Right lobe of liver (tissue), 4 donors: ENCODE data around the gene TRIP12.

ENCODE experiments used
- POLR2A ChIP-seq: fragments of 450-650 bp; IDR thresholded peaks from one replicate; pipeline ENCODE4 v1.6.1; 2017; ENCODE audit warnings: antibody characterized with exemption, mild to moderate bottlenecking
- TF ChIP-seq, protein P1 (sequence below), 4 donors: fragments of 200-600 bp in 3 of 4; fragments of 450-650 bp in 1 of 4; IDR thresholded peaks; one replicate each; pipeline versions ENCODE4 v1.5.1 to v1.8.0; 2016 to 2022; ENCODE audit warnings: antibody characterized with exemption in 4 of 4, mild to moderate bottlenecking in 2 of 4
- donor health status: DM: no; HTN: no; CAD: no.
- donor health status: DM: no; HTN: no; CAD: no.
- donor health status: DM: no; HTN: yes; CAD: no.

- no peak for TF ChIP-seq POLR2A
- TF ChIP-seq, protein P1, sequence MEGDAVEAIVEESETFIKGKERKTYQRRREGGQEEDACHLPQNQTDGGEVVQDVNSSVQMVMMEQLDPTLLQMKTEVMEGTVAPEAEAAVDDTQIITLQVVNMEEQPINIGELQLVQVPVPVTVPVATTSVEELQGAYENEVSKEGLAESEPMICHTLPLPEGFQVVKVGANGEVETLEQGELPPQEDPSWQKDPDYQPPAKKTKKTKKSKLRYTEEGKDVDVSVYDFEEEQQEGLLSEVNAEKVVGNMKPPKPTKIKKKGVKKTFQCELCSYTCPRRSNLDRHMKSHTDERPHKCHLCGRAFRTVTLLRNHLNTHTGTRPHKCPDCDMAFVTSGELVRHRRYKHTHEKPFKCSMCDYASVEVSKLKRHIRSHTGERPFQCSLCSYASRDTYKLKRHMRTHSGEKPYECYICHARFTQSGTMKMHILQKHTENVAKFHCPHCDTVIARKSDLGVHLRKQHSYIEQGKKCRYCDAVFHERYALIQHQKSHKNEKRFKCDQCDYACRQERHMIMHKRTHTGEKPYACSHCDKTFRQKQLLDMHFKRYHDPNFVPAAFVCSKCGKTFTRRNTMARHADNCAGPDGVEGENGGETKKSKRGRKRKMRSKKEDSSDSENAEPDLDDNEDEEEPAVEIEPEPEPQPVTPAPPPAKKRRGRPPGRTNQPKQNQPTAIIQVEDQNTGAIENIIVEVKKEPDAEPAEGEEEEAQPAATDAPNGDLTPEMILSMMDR (IDR thresholded peaks at IDR 0.05): no peak
These were observed 53.0 kb downstream of the TRIP12 start for GRCh38 chr2:229868794-229869193.
